ENCODE measurements around the gene CDKN2AIP.
"Not testable (repeated sequence)": the region's sequence is repeated elsewhere in the genome, so short reads cannot be mapped to it uniquely, and the experiment has no call there.

The CDKN2AIP gene

GRCh38 chr4:183430317-183430993, 14.0 kb upstream of the CDKN2AIP start:
- Histone ChIP-seq H3K27ac (no peak overlapping the region), H3K36me3 (replicated peaks) (no peaks in the 10 kb centered on the region), H3K4me3 (ENCODE audit: low read depth, low read length) (no peak overlapping the region), H3K27me3 (replicated peaks) (no peaks in the 10 kb centered on the region)
- TF ChIP-seq CTCF (IDR thresholded peaks at IDR 0.05; ENCODE audit: low read depth, low read length, missing control alignments), result peak; percentile 15
- in situ Hi-C loops (cut with HindIII; ENCODE audit: low pct_ligation_motif_present, low sequenced_read_pairs), result no loop called here
- DNase-seq, result no peak

GRCh38 chr4:183430994-183431347, 13.5 kb upstream of the CDKN2AIP start:
- in situ Hi-C loops (cut with HindIII; ENCODE audit: low pct_ligation_motif_present, low sequenced_read_pairs), result no loop called here
- Histone ChIP-seq H3K4me3 (ENCODE audit: low read depth, low read length) (no peak overlapping the region), H3K27me3 (replicated peaks) (no peaks in the 10 kb centered on the region), H3K36me3 (replicated peaks) (no peaks in the 10 kb centered on the region), H3K27ac (no peak overlapping the region)
- no peak for TF ChIP-seq CTCF (IDR thresholded peaks at IDR 0.05; ENCODE audit: low read depth, low read length, missing control alignments)
- DNase-seq, result no peak

GRCh38 chr4:183431614-183432013, 12.8 kb upstream of the CDKN2AIP start:
- Histone ChIP-seq H3K27me3 (replicated peaks) (no peaks in the 10 kb centered on the region), H3K36me3 (replicated peaks) (no peaks in the 10 kb centered on the region), H3K27ac (no peak overlapping the region), H3K4me3 (ENCODE audit: low read depth, low read length) (no peak overlapping the region)
- no peak for TF ChIP-seq CTCF (IDR thresholded peaks at IDR 0.05; ENCODE audit: low read depth, low read length, missing control alignments)
- no peak for DNase-seq
- in situ Hi-C loops (cut with HindIII; ENCODE audit: low pct_ligation_motif_present, low sequenced_read_pairs), result no loop called here

GRCh38 chr4:183433183-183433582, 11.3 kb upstream of the CDKN2AIP start:
- H3K36me3 ChIP-seq (replicated peaks), result not testable (repeated sequence)

GRCh38 chr4:183434264-183434663, 10.2 kb upstream of the CDKN2AIP start:
- in situ Hi-C loops (cut with HindIII; ENCODE audit: low pct_ligation_motif_present, low sequenced_read_pairs), result no loop called here
- H3K27ac ChIP-seq, result no peak overlapping the region
- no peaks in the 10 kb centered on the region for H3K27me3 ChIP-seq (replicated peaks)
- H3K4me3 ChIP-seq (ENCODE audit: low read depth, low read length), result no peak overlapping the region
- H3K36me3 ChIP-seq (replicated peaks), result no peaks in the 10 kb centered on the region
- no peak for TF ChIP-seq CTCF (IDR thresholded peaks at IDR 0.05; ENCODE audit: low read depth, low read length, missing control alignments)
- DNase-seq, result no peak

More at GRCh38 chr4:183433183-183433582, 11.3 kb upstream of the CDKN2AIP start:
- in situ Hi-C loops (cut with HindIII; ENCODE audit: low pct_ligation_motif_present, low sequenced_read_pairs); H3K4me3 ChIP-seq (ENCODE audit: low read depth, low read length); H3K27ac ChIP-seq; DNase-seq; H3K27me3 ChIP-seq (replicated peaks): not testable (repeated sequence)

- in situ Hi-C loops (cut with HindIII; ENCODE audit: low pct_ligation_motif_present, low sequenced_read_pairs), result no loop called here
Observed at GRCh38 chr4:183434666-183435190, 9.7 kb upstream of the CDKN2AIP start.

More at GRCh38 chr4:183434666-183435190, 9.7 kb upstream of the CDKN2AIP start:
- Histone ChIP-seq H3K27ac (no peak overlapping the region), H3K36me3 (replicated peaks) (no peaks in the 10 kb centered on the region), H3K27me3 (replicated peaks) (no peaks in the 10 kb centered on the region), H3K4me3 (ENCODE audit: low read depth, low read length) (no peak overlapping the region)
- no peak for DNase-seq
- TF ChIP-seq CTCF (IDR thresholded peaks at IDR 0.05; ENCODE audit: low read depth, low read length, missing control alignments), result no peak

Measured in brain microvascular endothelial cell (primary cell).